Right kidney (tissue), 9 donors: ENCODE results near the gene MPPED2.

ENCODE experiments used
- DNase-seq: peaks from one replicate; pipeline ENCODE4 v3.0.0-alpha.2; 2016
- long read RNA-seq, 8 donors: transcript quantifications; one replicate each; lab custom pipeline, GENCODE V29; 2026

The MPPED2 gene
- long read RNA-seq, donor 1, partial matches to known transcripts, result 0 of 7 reads
- long read RNA-seq, donor 1, other reads (novel, unspliced or antisense), result 7 of 7 reads
- long read RNA-seq, donor 2, partial matches to known transcripts, result 0 of 1 reads
- long read RNA-seq, donor 2, other reads (novel, unspliced or antisense), result 0 of 1 reads
- long read RNA-seq, donor 3, result 0 reads
- long read RNA-seq, donor 4, result 0 reads
- long read RNA-seq, donor 5, result 0 reads
- long read RNA-seq, donor 6, partial matches to known transcripts, result 0 of 1 reads
- long read RNA-seq, donor 6, other reads (novel, unspliced or antisense), result 0 of 1 reads
- long read RNA-seq, donor 7, partial matches to known transcripts, result 0 of 1 reads
- long read RNA-seq, donor 7, other reads (novel, unspliced or antisense), result 0 of 1 reads
- long read RNA-seq, donor 8, partial matches to known transcripts, result 0 of 8 reads
- long read RNA-seq, donor 8, other reads (novel, unspliced or antisense), result 8 of 8 reads

- peak; percentile 76 for DNase-seq
Observed at GRCh38 chr11:30586251-30587144, at the start of gene MPPED2. TSS of gene MPPED2 (minus strand) at chr11:30586353. CDS start at chr11:30580373, 5,980 bp downstream.

- DNase-seq, result peak; percentile 33
Observed at GRCh38 chr11:30635401-30635989, 49.3 kb upstream of the MPPED2 start.

GRCh38 chr11:30631148-30631547 is 45.0 kb upstream of the MPPED2 start:
- no peak for DNase-seq

- no peak for DNase-seq
Observed at GRCh38 chr11:30619767-30620166, 33.6 kb upstream of the MPPED2 start.

GRCh38 chr11:30617762-30618161 is 31.6 kb upstream of the MPPED2 start:
- no peak for DNase-seq

- no peak for DNase-seq
Observed at GRCh38 chr11:30610628-30611027, 24.5 kb upstream of the MPPED2 start.

- DNase-seq, result no peak
Observed at GRCh38 chr11:30608534-30608933, 22.4 kb upstream of the MPPED2 start.

GRCh38 chr11:30605036-30605605 is 19.0 kb upstream of the MPPED2 start:
- DNase-seq, result no peak

GRCh38 chr11:30603357-30603756 is 17.2 kb upstream of the MPPED2 start:
- no peak for DNase-seq

GRCh38 chr11:30596832-30597231 is 10.7 kb upstream of the MPPED2 start:
- DNase-seq, result no peak

GRCh38 chr11:30595934-30596333 is 9.8 kb upstream of the MPPED2 start:
- no peak for DNase-seq

GRCh38 chr11:30594646-30595411 is 8.7 kb upstream of the MPPED2 start:
- DNase-seq, result no peak

GRCh38 chr11:30587269-30587812 is 1.2 kb upstream of the MPPED2 start:
- DNase-seq, result no peak

GRCh38 chr11:30585892-30586250 is 282 bp downstream of the MPPED2 start:
- DNase-seq, result no peak

- DNase-seq, result peak; percentile 80
Observed at GRCh38 chr11:30585125-30585891, 845 bp downstream of the MPPED2 start.

GRCh38 chr11:30583476-30584280 is 2.5 kb downstream of the MPPED2 start:
- DNase-seq, result peak; percentile 46

GRCh38 chr11:30582726-30583125 is 3.4 kb downstream of the MPPED2 start:
- no peak for DNase-seq

- DNase-seq, result no peak
Observed at GRCh38 chr11:30581675-30582074, 4.5 kb downstream of the MPPED2 start.

GRCh38 chr11:30580573-30580972 is 5.6 kb downstream of the MPPED2 start:
- DNase-seq, result no peak
